ENCODE measurements around the gene LENG8.

Gene LENG8

DNA sequence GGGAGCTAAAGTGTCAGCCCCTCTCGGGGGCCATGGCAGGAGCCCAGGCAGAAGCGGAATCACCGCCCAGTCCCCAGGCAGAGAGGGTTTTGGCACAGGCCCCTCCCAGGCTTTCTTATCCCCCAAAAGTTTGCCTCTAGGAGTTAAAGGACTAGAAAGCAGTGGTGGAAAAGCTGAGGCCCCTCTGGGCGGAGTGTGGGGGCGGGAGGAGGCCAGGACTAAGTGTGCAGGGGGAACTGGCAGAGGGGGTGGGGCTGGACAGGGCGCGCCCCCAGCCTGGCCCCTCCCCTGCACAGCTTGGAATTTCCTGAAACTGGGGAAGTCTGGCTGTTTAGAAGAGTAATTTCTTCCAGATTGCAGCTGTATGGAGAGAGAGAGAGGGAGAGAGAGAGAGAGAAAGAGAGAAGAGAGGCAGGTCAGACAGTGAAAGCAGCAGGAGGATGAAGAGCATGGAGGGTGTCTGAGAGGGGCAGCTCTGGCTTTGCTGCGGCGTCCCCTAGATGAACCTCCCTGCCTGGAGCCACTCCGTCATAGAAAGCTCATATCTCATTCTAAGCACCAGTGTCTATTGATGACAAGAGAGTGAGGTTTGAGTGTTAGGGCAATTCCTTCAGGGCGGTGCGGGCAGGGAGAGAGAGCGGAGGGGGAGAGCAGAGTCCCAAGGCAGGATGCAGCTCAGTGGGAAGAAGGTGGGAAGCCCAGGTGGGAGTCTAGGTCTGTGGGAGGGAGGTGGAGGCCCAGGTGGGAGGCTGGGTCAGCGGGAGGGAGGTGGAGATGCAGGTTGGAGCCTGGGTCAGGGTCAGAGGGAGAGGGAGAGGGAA is 24.3 kb downstream of the LENG8 start, which contains the start of gene CDC42EP5:
Gene CDC42EP5, minus strand, starts transcription at position 226 of the 821 bp plus-strand sequence. CDS start 7,749 bp downstream, outside the sequence.
- no peak for TF ChIP-seq CTCF (conservative IDR thresholded peaks at IDR 0.05; ENCODE audit: low read depth, low read length)
- H3K4me3 ChIP-seq (ENCODE audit: low read depth, low read length): peak within 1 kb of the TSS; percentile 67
- DNase-seq (ENCODE audit: low read depth): peak; percentile 92

DNA sequence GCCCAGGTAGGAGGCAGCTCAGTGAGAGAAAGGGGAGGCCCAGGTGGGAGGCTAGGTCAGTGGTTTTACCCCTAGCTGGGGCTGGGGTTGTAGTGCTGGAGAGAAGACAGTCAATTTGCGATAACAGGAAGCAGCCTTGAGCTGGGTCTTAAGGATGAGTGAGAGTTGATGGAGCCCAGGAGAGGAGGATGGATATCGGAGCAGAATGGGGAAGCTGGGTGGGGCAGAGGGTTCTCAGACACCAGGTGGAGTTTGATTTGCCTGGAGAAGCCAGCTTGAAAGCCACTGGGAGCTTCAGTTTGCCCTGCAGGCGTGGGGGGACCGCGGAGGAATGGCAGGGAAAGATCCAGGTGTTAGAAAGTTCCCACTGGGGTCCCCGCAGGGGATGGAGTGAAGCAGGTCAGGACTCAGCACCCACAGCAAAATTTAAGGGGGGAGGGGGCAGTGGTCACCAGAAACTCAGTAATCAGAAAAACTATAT is 24.9 kb downstream of the LENG8 start:
- H3K4me3 ChIP-seq (ENCODE audit: low read depth, low read length): no peak overlapping the region
- DNase-seq (ENCODE audit: low read depth): no peak

DNA sequence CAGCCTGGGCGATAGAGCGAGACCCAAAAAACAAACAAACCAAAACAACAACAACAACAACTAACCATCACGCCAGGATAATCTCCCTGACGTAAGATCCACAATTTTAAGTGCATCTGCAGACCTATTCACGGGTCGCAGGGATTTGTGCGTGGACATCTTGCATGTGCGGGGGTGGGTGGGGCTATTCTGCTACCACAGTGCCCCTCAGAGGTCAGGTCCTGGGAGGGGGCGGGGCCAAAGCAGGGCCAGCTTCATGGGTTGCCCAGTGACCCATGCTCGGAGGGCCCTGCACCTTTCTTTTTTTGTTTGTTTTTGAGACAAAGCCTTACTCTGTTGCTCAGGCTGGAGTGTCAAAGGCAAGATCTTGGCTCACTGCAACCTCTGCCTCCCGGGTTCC is 26.7 kb downstream of the LENG8 start:
- H3K4me3 ChIP-seq (ENCODE audit: low read depth, low read length): no peak overlapping the region
- DNase-seq (ENCODE audit: low read depth): no peak
- no peak for TF ChIP-seq CTCF (conservative IDR thresholded peaks at IDR 0.05; ENCODE audit: low read depth, low read length)

More for the DNA sequence above, 24.9 kb downstream of the LENG8 start:
- TF ChIP-seq CTCF (conservative IDR thresholded peaks at IDR 0.05; ENCODE audit: low read depth, low read length): no peak

GRCh38 chr19:54477650-54478049 is 28.7 kb downstream of the LENG8 start:
- DNase-seq (ENCODE audit: low read depth): peak; percentile 22
- TF ChIP-seq CTCF (conservative IDR thresholded peaks at IDR 0.05; ENCODE audit: low read depth, low read length): peak; percentile 31
- no peak overlapping the region for H3K4me3 ChIP-seq (ENCODE audit: low read depth, low read length)

DNA sequence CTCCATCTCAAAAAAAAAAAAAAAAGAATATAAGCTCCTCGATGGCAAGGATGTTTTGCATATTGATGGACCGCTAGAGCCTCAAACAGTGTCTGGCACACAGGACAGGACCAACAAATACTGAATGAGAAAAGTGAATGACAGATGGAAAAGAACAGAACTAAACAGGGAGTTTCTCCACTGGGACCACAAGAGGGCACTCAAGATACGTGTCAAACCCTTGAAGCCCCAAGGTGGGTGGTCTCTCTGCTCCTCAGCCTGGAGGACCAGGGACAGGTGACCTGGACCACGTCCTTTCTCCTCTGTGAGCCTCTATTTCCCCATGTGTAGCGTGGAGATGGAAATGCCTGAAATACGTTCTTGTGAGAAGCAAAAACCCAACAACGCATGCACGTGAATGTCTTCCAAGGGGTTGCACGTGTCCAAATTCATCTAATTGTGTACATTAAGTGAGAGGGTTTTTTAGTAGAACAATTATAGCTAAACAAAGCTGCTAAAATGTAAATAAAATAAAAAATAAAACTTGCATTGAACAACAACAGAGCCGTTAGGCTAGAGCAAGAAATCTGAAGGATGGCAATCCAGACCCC is 29.8 kb downstream of the LENG8 start:
- DNase-seq (ENCODE audit: low read depth): peak; percentile 67
- peak; percentile 77 for TF ChIP-seq CTCF (conservative IDR thresholded peaks at IDR 0.05; ENCODE audit: low read depth, low read length)
- no peak overlapping the region for H3K4me3 ChIP-seq (ENCODE audit: low read depth, low read length)

DNA sequence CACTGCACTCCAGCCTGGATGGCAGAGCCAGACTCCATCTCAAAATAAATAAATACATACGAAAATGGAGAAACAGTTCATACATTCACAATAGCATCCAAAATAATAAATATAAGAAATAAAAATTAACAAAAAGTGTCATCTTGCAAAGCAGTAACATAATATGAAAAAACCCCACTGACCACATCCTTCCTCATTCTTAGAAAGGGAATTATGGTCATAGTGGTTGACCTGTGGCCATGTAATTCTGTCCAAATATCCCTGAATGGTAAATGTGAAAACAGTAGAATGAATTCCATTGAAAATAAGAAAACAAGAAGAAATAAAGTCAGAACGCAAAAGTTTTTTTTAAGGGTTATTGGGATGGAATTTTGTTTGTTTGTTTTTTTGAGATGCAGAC is 31.1 kb downstream of the LENG8 start:
- DNase-seq (ENCODE audit: low read depth): no peak
- TF ChIP-seq CTCF (conservative IDR thresholded peaks at IDR 0.05; ENCODE audit: low read depth, low read length): no peak
- H3K4me3 ChIP-seq (ENCODE audit: low read depth, low read length): no peak overlapping the region

All from choroid plexus epithelial cell (primary cell).